ENCODE measurements around the gene U2AF2.

The U2AF2 gene

DNA sequence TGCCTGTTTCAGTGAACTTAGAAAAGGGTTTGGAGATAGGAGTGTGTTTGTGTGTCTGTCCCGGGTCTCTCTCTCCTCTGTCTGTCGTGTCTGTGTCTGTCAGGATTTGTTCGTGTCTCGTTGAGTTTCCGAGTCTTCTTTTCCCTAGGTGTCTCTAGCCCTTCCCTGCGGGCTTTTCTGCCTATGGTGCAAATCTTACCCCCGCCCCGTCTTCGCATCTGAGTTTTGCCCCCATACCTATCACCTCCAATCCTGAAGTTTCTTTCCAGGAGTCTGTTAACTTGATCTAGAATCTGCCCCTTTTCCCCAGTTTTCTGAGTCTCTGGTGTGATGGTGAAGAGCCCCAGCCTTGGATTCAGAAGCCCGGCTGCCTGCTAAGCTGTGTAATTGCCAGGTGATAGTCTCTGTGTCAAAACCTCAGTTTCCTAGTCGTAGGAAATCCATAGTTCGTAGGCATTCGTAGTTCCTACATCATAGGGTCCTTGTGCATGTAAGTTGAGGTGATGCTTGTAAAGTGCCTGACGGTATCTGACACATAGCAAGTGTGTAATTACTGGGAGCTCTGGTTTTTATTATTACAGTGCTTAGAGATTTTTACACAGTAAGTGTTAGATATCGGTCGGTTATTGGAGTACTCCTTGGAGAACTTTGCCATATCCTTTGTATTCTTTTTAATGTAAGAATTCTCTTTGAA, 21.0 kb downstream of the U2AF2 start:
- Histone ChIP-seq H3K4me1 (peaks cover 19% of the 10 kb centered on the region), H3K9me3 (no peaks in the 10 kb centered on the region), H3K4me3 (ENCODE audit: low read depth, low read length) (peak overlapping the region; percentile 95), H3K27me3 (no peaks in the 10 kb centered on the region), H3K36me3 (peaks cover 51% of the 10 kb centered on the region)
- no peak for DNase-seq
- TF ChIP-seq, protein P1, sequence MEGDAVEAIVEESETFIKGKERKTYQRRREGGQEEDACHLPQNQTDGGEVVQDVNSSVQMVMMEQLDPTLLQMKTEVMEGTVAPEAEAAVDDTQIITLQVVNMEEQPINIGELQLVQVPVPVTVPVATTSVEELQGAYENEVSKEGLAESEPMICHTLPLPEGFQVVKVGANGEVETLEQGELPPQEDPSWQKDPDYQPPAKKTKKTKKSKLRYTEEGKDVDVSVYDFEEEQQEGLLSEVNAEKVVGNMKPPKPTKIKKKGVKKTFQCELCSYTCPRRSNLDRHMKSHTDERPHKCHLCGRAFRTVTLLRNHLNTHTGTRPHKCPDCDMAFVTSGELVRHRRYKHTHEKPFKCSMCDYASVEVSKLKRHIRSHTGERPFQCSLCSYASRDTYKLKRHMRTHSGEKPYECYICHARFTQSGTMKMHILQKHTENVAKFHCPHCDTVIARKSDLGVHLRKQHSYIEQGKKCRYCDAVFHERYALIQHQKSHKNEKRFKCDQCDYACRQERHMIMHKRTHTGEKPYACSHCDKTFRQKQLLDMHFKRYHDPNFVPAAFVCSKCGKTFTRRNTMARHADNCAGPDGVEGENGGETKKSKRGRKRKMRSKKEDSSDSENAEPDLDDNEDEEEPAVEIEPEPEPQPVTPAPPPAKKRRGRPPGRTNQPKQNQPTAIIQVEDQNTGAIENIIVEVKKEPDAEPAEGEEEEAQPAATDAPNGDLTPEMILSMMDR (IDR thresholded peaks at IDR 0.05; ENCODE audit: low read depth, low read length), result no peak

DNA sequence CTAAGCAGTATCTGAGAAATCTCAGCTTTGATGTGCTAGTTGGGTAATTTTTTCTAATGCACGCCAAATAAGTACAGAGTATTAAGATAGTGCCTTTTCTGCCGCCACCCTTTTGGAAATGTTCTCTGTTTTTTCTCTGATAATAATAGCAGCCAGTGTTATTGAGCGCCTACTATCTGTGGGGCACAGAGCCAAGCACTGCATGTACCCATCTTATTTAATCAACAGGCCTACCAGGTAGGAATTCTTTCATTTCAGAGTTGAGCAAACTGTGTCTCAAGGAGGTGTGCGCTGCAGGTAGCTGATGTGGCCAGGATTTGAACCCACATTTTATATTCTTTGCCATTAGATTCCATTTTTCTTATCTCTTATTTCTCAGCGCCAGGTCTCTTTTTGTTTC, 21.5 kb downstream of the U2AF2 start:
- H3K36me3 ChIP-seq, result peaks cover 55% of the 10 kb centered on the region
- peaks cover 19% of the 10 kb centered on the region for H3K4me1 ChIP-seq
- no peaks in the 10 kb centered on the region for H3K9me3 ChIP-seq
- peak overlapping the region; percentile 95 for H3K4me3 ChIP-seq (ENCODE audit: low read depth, low read length)
- DNase-seq, result no peak
- no peaks in the 10 kb centered on the region for H3K27me3 ChIP-seq
- TF ChIP-seq, protein P1 (IDR thresholded peaks at IDR 0.05; ENCODE audit: low read depth, low read length), result no peak

- TF ChIP-seq, protein P1 (IDR thresholded peaks at IDR 0.05; ENCODE audit: low read depth, low read length), result no peak
- Histone ChIP-seq H3K27me3 (no peaks in the 10 kb centered on the region), H3K4me3 (ENCODE audit: low read depth, low read length) (peak overlapping the region; percentile 95), H3K9me3 (no peaks in the 10 kb centered on the region), H3K4me1 (peaks cover 19% of the 10 kb centered on the region), H3K36me3 (peaks cover 60% of the 10 kb centered on the region)
- no peak for DNase-seq
Observed at GRCh38 chr19:55676889-55677505, 22.2 kb downstream of the U2AF2 start.

- DNase-seq, result peak; percentile 56
- H3K4me1 ChIP-seq, result peaks cover 19% of the 10 kb centered on the region
- peaks cover 59% of the 10 kb centered on the region for H3K36me3 ChIP-seq
- peak overlapping the region; percentile 95 for H3K4me3 ChIP-seq (ENCODE audit: low read depth, low read length)
- H3K9me3 ChIP-seq, result no peaks in the 10 kb centered on the region
- no peaks in the 10 kb centered on the region for H3K27me3 ChIP-seq
- TF ChIP-seq, protein P1 (IDR thresholded peaks at IDR 0.05; ENCODE audit: low read depth, low read length), result no peak
Observed at GRCh38 chr19:55677572-55678028, 22.8 kb downstream of the U2AF2 start.

- no peaks in the 10 kb centered on the region for H3K27me3 ChIP-seq
- peak overlapping the region; percentile 95; the same call in 1 of the 2 replicates for H3K4me3 ChIP-seq (ENCODE audit: low read depth, low read length)
- peak; percentile 5 for DNase-seq
- H3K9me3 ChIP-seq, result no peaks in the 10 kb centered on the region
- peaks cover 19% of the 10 kb centered on the region for H3K4me1 ChIP-seq
- peaks cover 63% of the 10 kb centered on the region for H3K36me3 ChIP-seq
- TF ChIP-seq, protein P1 (IDR thresholded peaks at IDR 0.05; ENCODE audit: low read depth, low read length), result no peak
Observed at GRCh38 chr19:55678121-55678671, 23.4 kb downstream of the U2AF2 start.
